H9 (cell line): ENCODE measurements around the gene ZC3H7B. TPM values are rescaled to one million over a fixed set of nuclear protein-coding genes. Genes with fewer than 3 reads are reported as not detected.
A peak's percentile ranks its signal among the peaks of the same experiment; 100 is the strongest.

Experiments
- DNase-seq: peaks from one replicate; pipeline ENCODE4 v3.0.0-alpha.2; 2017
- H2AFZ ChIP-seq: one replicate; pipeline ENCODE4 v1.6.1; 2013; ENCODE audit warnings: mild to moderate bottlenecking, low read length, control low read depth, moderate library complexity
- H2AK5ac ChIP-seq: 2 replicates; pipeline ENCODE4 v1.6.1; 2013; ENCODE audit warnings: low read length, control low read depth, mixed read lengths; ENCODE audit not compliant: insufficient read length
- H2BK120ac ChIP-seq: one replicate; pipeline ENCODE4 v1.6.1; 2013; ENCODE audit warnings: low read depth, mild to moderate bottlenecking, low read length, control low read depth, inconsistent platforms; ENCODE audit not compliant: poor library complexity, severe bottlenecking
- H2BK12ac ChIP-seq: 2 replicates; pipeline ENCODE4 v1.6.1; 2013; ENCODE audit warnings: low read length, control low read depth, mixed read lengths, low read depth; ENCODE audit not compliant: insufficient read length
- H2BK15ac ChIP-seq: 2 replicates; pipeline ENCODE4 v1.6.1; 2013; ENCODE audit warnings: low read depth, low read length, control low read depth
- H2BK20ac ChIP-seq: one replicate; pipeline ENCODE4 v1.6.1; 2013; ENCODE audit warnings: low read depth, mild to moderate bottlenecking, low read length, control low read depth, inconsistent platforms; ENCODE audit not compliant: poor library complexity, severe bottlenecking
- H2BK5ac ChIP-seq: 2 replicates; pipeline ENCODE4 v1.6.1; 2013; ENCODE audit warnings: low read length, control low read depth, mixed read lengths; ENCODE audit not compliant: insufficient read length
- H3K14ac ChIP-seq: 2 replicates; pipeline ENCODE4 v1.6.1; 2013; ENCODE audit warnings: low read length, control low read depth; ENCODE audit not compliant: insufficient read depth
- H3K18ac ChIP-seq: 2 replicates; pipeline ENCODE4 v1.6.1; 2013; ENCODE audit warnings: low read depth, mild to moderate bottlenecking, mixed read lengths, low read length, control low read depth; ENCODE audit not compliant: insufficient read length
- H3K23ac ChIP-seq: 2 replicates; pipeline ENCODE4 v1.6.1; 2013; ENCODE audit warnings: low read length, control low read depth, mixed read lengths, low read depth; ENCODE audit not compliant: insufficient read length
- H3K23me2 ChIP-seq: 2 replicates; pipeline ENCODE4 v1.6.1; 2013; ENCODE audit warnings: low read depth, mild to moderate bottlenecking, mixed read lengths, low read length, control low read depth; ENCODE audit not compliant: insufficient read length, poor library complexity, severe bottlenecking
- H3K27ac ChIP-seq: 2 replicates; pipeline ENCODE4 v1.5.1; 2013; ENCODE audit warnings: low read length, control low read depth, mixed read lengths, low read depth; ENCODE audit not compliant: insufficient read length
- H3K27me3 ChIP-seq: 2 replicates; pipeline ENCODE4 v1.6.1; 2013; ENCODE audit warnings: low read length, control low read depth, inconsistent platforms; ENCODE audit not compliant: insufficient read depth
- H3K4ac ChIP-seq: 2 replicates; pipeline ENCODE4 v1.6.1; 2013; ENCODE audit warnings: low read depth, mild to moderate bottlenecking, control low read depth, inconsistent platforms, low read length, moderate library complexity
- H3K4me1 ChIP-seq: 2 replicates; pipeline ENCODE4 v1.6.1; 2013; ENCODE audit warnings: low read length, control low read depth, inconsistent platforms; ENCODE audit not compliant: insufficient read depth
- H3K4me2 ChIP-seq: 2 replicates; pipeline ENCODE4 v1.6.1; 2013; ENCODE audit warnings: low read length, control low read depth, mixed read lengths; ENCODE audit not compliant: insufficient read length, insufficient read depth
- H3K56ac ChIP-seq: 2 replicates; pipeline ENCODE4 v1.6.1; 2013; ENCODE audit warnings: low read depth, mild to moderate bottlenecking, mixed read lengths, low read length, control low read depth; ENCODE audit not compliant: insufficient read length
- H3K79me1 ChIP-seq: 2 replicates; pipeline ENCODE4 v1.6.1; 2013; ENCODE audit warnings: low read depth, mild to moderate bottlenecking, moderate library complexity, low read length, control low read depth, inconsistent platforms; ENCODE audit not compliant: insufficient read depth, poor library complexity, severe bottlenecking
- H3K79me2 ChIP-seq: 2 replicates; pipeline ENCODE4 v1.6.1; 2013; ENCODE audit warnings: low read length, control low read depth, inconsistent platforms; ENCODE audit not compliant: insufficient read depth
- H3K9ac ChIP-seq: 2 replicates; pipeline ENCODE4 v1.6.1; 2013; ENCODE audit warnings: low read length, control low read depth, mixed read lengths; ENCODE audit not compliant: insufficient read length; ENCODE audit errors: extremely low read depth
- H3K9me3 ChIP-seq: one replicate; pipeline ENCODE4 v1.6.1; 2013; ENCODE audit warnings: low read depth, low read length, inconsistent platforms; ENCODE audit not compliant: control insufficient read depth
- H3T11ph ChIP-seq: one replicate; pipeline ENCODE4 v1.6.1; 2013; ENCODE audit warnings: mild to moderate bottlenecking, low read length, control low read depth, inconsistent platforms
- H4K20me1 ChIP-seq: one replicate; pipeline ENCODE4 v1.6.1; 2013; ENCODE audit not compliant: control insufficient read depth, insufficient read length, insufficient read depth
- H4K5ac ChIP-seq: 2 replicates; pipeline ENCODE4 v1.6.1; 2013; ENCODE audit warnings: low read depth, mild to moderate bottlenecking, mixed read lengths, low read length, control low read depth; ENCODE audit not compliant: insufficient read length
- H4K8ac ChIP-seq: replicated peaks from 2 replicates; pipeline ENCODE4 v1.6.1; 2013; ENCODE audit warnings: low read length, control low read depth, mixed read lengths, low read depth; ENCODE audit not compliant: insufficient read length
- H4K91ac ChIP-seq: 2 replicates; pipeline ENCODE4 v1.6.1; 2013; ENCODE audit warnings: low read depth, mild to moderate bottlenecking, moderate library complexity, mixed read lengths, low read length, control low read depth; ENCODE audit not compliant: insufficient read length
- H3K27ac Mint-ChIP-seq, 3 experiments: 2 replicates in 2 of 3; 3 replicates in 1 of 3; pipeline ENCODE4 v1.8.0; 2020 to 2021; ENCODE audit warnings: mixed read lengths in 3 of 3, mild to moderate bottlenecking in 1 of 3, moderate library complexity in 1 of 3
- H3K27me3 Mint-ChIP-seq: 2 replicates; pipeline ENCODE4 v1.8.0; 2021; ENCODE audit warnings: low read depth, mild to moderate bottlenecking, moderate library complexity, mixed read lengths
- H3K36me3 Mint-ChIP-seq, 3 experiments: 2 replicates in 2 of 3; 3 replicates in 1 of 3; pipeline ENCODE4 v1.8.0; 2020 to 2021; ENCODE audit warnings: low read depth in 3 of 3, mixed read lengths in 3 of 3; ENCODE audit not compliant: insufficient read depth in 1 of 3
- H3K4me1 Mint-ChIP-seq, 2 experiments: 2 replicates each; pipeline ENCODE4 v1.8.0; 2020; ENCODE audit warnings: mixed read lengths in 2 of 2
- H3K4me3 Mint-ChIP-seq, 2 experiments: 2 replicates in 1 of 2; 3 replicates in 1 of 2; pipeline ENCODE4 v1.8.0; 2020 to 2021; ENCODE audit warnings: mild to moderate bottlenecking in 2 of 2, mixed read lengths in 2 of 2, moderate library complexity in 1 of 2
- H3K9me3 Mint-ChIP-seq, 2 experiments: 2 replicates in 1 of 2; 3 replicates in 1 of 2; pipeline ENCODE4 v1.8.0; 2020; ENCODE audit warnings: mild to moderate bottlenecking in 2 of 2, mixed read lengths in 2 of 2, moderate library complexity in 1 of 2
- CTCF ChIP-seq: fragments of 200-600 bp; sonication (generic); conservative IDR thresholded peaks from 3 replicates; pipeline ENCODE4 v1.8.0; 2021; ENCODE audit warnings: antibody characterized with exemption, mild to moderate bottlenecking
- WGBS: extraction: QIAGEN DNeasy Blood & Tissue Kit; methylation state at CpG from one replicate; pipeline ENCODE4 v1.1.7; 2013; ENCODE audit warnings: missing lambda C conversion rate, low lambda C conversion rate, mixed read lengths; ENCODE audit not compliant: insufficient read length; ENCODE audit errors: extremely low coverage; 5-methylcytosine and 5-hydroxymethylcytosine counted together
- total RNA-seq: library from RNA; stranded (reverse); gene quantifications from 2 replicates; pipeline ENCODE4 v1.2.1, GENCODE V29; 2021

ZC3H7B gene
- total RNA-seq, 1 experiment from 2014 or later: 69.3 TPM

DNA sequence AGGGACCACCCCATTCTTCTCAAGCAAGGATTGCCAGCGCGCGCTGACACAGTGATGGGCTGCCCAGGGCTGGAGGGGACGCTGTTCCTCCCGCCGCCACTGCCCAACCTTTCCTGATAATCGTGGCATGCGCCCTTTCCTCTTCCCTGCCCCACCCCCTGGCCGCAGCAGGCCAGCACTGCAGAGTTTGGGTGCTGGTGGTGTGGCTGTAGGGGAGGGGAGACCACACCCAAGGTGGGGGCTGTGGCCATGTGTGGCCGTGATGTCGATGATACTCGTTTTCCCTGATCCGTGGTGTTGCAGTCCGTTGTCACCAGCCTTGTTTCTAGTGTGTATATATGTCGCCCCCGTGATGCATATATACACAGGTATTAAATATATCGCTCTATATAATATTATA lies 57.6 kb downstream of the ZC3H7B start:
- Mint-ChIP-seq H3K27me3 (no peaks in the 10 kb centered on the region), H3K36me3 (peaks cover 9 to 44% (median 31%) of the 10 kb centered on the region in 3 experiments; a peak in 6 of 7 replicates), H3K27ac (peak overlapping the region in 2 of 3 experiments; percentile 37 to 93; a peak in 3 of 7 replicates), H3K4me1 (peaks cover 13 to 29% of the 10 kb centered on the region in 2 experiments), H3K9me3 (no peaks in the 10 kb centered on the region), H3K4me3 (no peak overlapping the region)
- H2AFZ ChIP-seq: no peak overlapping the region
- no peak overlapping the region for H3K4me2 ChIP-seq
- H2AK5ac ChIP-seq: no peak overlapping the region
- no peak overlapping the region for H3K4ac ChIP-seq
- no peak overlapping the region for H3T11ph ChIP-seq
- H3K23me2 ChIP-seq: peaks cover 3% of the 10 kb centered on the region
- no peaks in the 10 kb centered on the region for H3K27me3 ChIP-seq
- no peak overlapping the region for H2BK15ac ChIP-seq
- no peak overlapping the region for H2BK20ac ChIP-seq
- H2BK120ac ChIP-seq: no peak overlapping the region
- no peaks in the 10 kb centered on the region for H3K79me2 ChIP-seq
- no peak for TF ChIP-seq CTCF
- H3K9me3 ChIP-seq: no peaks in the 10 kb centered on the region
- no peak overlapping the region for H3K56ac ChIP-seq
- no peak overlapping the region for H4K8ac ChIP-seq
- no peak overlapping the region for H3K9ac ChIP-seq
- no CpG with 5 or more reads among the region's 17 CpGs for WGBS
- H2BK12ac ChIP-seq: no peak overlapping the region
- no peaks in the 10 kb centered on the region for H3K79me1 ChIP-seq
- H3K23ac ChIP-seq: no peak overlapping the region
- H2BK5ac ChIP-seq: no peak overlapping the region
- DNase-seq: no peak
- H4K91ac ChIP-seq: no peak overlapping the region
- peaks cover 2% of the 10 kb centered on the region; the same call in 1 of the 2 replicates for H3K4me1 ChIP-seq
- no peaks in the 10 kb centered on the region for H4K20me1 ChIP-seq
- H3K14ac ChIP-seq: no peak overlapping the region; the same call in 1 of the 2 replicates
- H3K18ac ChIP-seq: no peak overlapping the region
- no peak overlapping the region for H4K5ac ChIP-seq
- H3K27ac ChIP-seq: no peak overlapping the region
